Sigmoid colon (tissue), 4 donors: ENCODE results near the gene UNCX.

ENCODE experiments used
- CTCF ChIP-seq, 4 experiments: fragments of 450-650 bp in 3 of 4; fragments of 200-600 bp in 1 of 4; IDR thresholded peaks; one replicate each; pipeline ENCODE4 v1.5.1; 2016 to 2019; ENCODE audit warnings: antibody characterized with exemption in 4 of 4, mild to moderate bottlenecking in 3 of 4, moderate library complexity in 2 of 4
- EP300 ChIP-seq, 4 donors: sonication (generic); formaldehyde crosslinking; IDR thresholded peaks; one replicate each; pipeline ENCODE4 v1.6.1; 2017; ENCODE audit warnings: antibody characterized with exemption in 4 of 4
- POLR2A ChIP-seq, 2 donors: fragments of 450-650 bp; IDR thresholded peaks; one replicate each; pipeline ENCODE4 v1.6.1; 2016; ENCODE audit warnings: antibody characterized with exemption in 2 of 2, mild to moderate bottlenecking in 2 of 2, moderate library complexity in 2 of 2
- POLR2AphosphoS5 ChIP-seq, 4 donors: sonication (generic); formaldehyde crosslinking; IDR thresholded peaks; one replicate each; pipeline ENCODE4 v1.6.1; 2017; ENCODE audit warnings: antibody characterized with exemption in 4 of 4

GRCh38 chr7:1240517-1241257 is 8.0 kb downstream of the UNCX start:
- TF ChIP-seq POLR2A (IDR thresholded peaks at IDR 0.05) (no peak), POLR2AphosphoS5 (IDR thresholded peaks at IDR 0.05) (no peak), CTCF (IDR thresholded peaks at IDR 0.05) (no peak), EP300 (IDR thresholded peaks at IDR 0.05) (no peak)
